H1 (cell line): Measurements from ENCODE around the gene RANBP9. TPM values are rescaled to one million over a fixed set of nuclear protein-coding genes. Genes with fewer than 3 reads are reported as not detected.

ENCODE experiments used
- CTCF ChIA-PET: fragments of 300-600 bp; sonication (Branson Sonifier 250); formaldehyde crosslinking; loops from one replicate; lab custom pipeline; 2021; ENCODE audit not compliant: partially characterized antibody; lab: Charles Lee
- POLR2A ChIA-PET: fragments of 300-600 bp; sonication (Branson Sonifier 250); formaldehyde crosslinking; loops from one replicate; lab custom pipeline; 2021; ENCODE audit warnings: inconsistent platforms; ENCODE audit not compliant: partially characterized antibody; lab: Charles Lee
- DNase-seq, 2 experiments: peaks; one replicate each; pipeline versions ENCODE4 v3.0.0 to v3.0.0-alpha.2; 2010 to 2022; ENCODE audit warnings: low spot score in 2 of 2, low read depth in 1 of 2, mixed read lengths in 1 of 2
- FAIRE-seq: peaks from 2 replicates; lab custom pipeline; 2011; peaks lifted over from hg19 to GRCh38; lab: Jason Lieb, UNC
- H2AFZ ChIP-seq: 2 replicates; pipeline ENCODE4 v1.8.1; 2012; ENCODE audit warnings: low read length, inconsistent platforms
- H2AK5ac ChIP-seq: 2 replicates; pipeline ENCODE4 v1.6.1; 2013; ENCODE audit warnings: low read depth, low read length
- H2BK120ac ChIP-seq: replicated peaks from 2 replicates; pipeline ENCODE3; 2013; ENCODE audit warnings: low read depth, low read length, inconsistent platforms
- H2BK12ac ChIP-seq: 2 replicates; pipeline ENCODE4 v1.6.1; 2013; ENCODE audit warnings: low read depth, low read length
- H2BK15ac ChIP-seq: 2 replicates; pipeline ENCODE4 v1.6.1; 2013; ENCODE audit warnings: low read length
- H2BK20ac ChIP-seq: 2 replicates; pipeline ENCODE4 v1.6.1; 2013; ENCODE audit warnings: low read length
- H2BK5ac ChIP-seq: 2 replicates; pipeline ENCODE4 v1.6.1; 2013; ENCODE audit warnings: low read depth, low read length
- H3K14ac ChIP-seq: 2 replicates; pipeline ENCODE4 v1.6.1; 2013; ENCODE audit warnings: inconsistent platforms; ENCODE audit not compliant: insufficient read length
- H3K18ac ChIP-seq: 2 replicates; pipeline ENCODE4 v1.6.1; 2013; ENCODE audit warnings: low read length; ENCODE audit errors: extremely low read depth
- H3K23ac ChIP-seq: 2 replicates; pipeline ENCODE4 v1.6.1; 2013; ENCODE audit warnings: inconsistent platforms; ENCODE audit not compliant: insufficient read length
- H3K23me2 ChIP-seq: 2 replicates; pipeline ENCODE4 v1.6.1; 2013; ENCODE audit warnings: low read depth, low read length
- H3K27ac ChIP-seq: 2 replicates; pipeline ENCODE4 v1.6.1; 2011; ENCODE audit warnings: low read depth, low read length, inconsistent platforms
- H3K27me3 ChIP-seq, 4 experiments: replicated peaks in 1 of 4; 1 replicate in 1 of 4; 2 replicates in 3 of 4; pipeline versions ENCODE4 v1.6.1 to v1.8.1; 2011 to 2013; ENCODE audit warnings: low read length in 3 of 4, mild to moderate bottlenecking in 3 of 4, inconsistent platforms in 2 of 4, mixed read lengths in 2 of 4, moderate library complexity in 1 of 4; ENCODE audit not compliant: control insufficient read depth in 3 of 4, insufficient read depth in 3 of 4; ENCODE audit errors: extremely low read depth in 1 of 4
- H3K36me3 ChIP-seq, 4 experiments: 2 replicates each; pipeline versions ENCODE4 v1.6.1 to v1.8.1; 2011 to 2013; ENCODE audit warnings: mild to moderate bottlenecking in 4 of 4, low read length in 3 of 4, moderate library complexity in 2 of 4, control low read depth in 1 of 4, inconsistent platforms in 1 of 4; ENCODE audit not compliant: insufficient read depth in 4 of 4, control insufficient read depth in 2 of 4
- H3K4ac ChIP-seq: replicated peaks from 2 replicates; pipeline ENCODE3; 2013; ENCODE audit warnings: low read length, low read depth, mixed read lengths, inconsistent platforms; ENCODE audit not compliant: insufficient read length
- H3K4me1 ChIP-seq, 4 experiments: replicated peaks in 1 of 4; 1 replicate in 1 of 4; 2 replicates in 3 of 4; pipeline versions ENCODE4 v1.6.1 to v1.8.1; 2011 to 2013; ENCODE audit warnings: low read length in 3 of 4, inconsistent platforms in 2 of 4, mixed read lengths in 1 of 4; ENCODE audit not compliant: insufficient read depth in 4 of 4, control insufficient read depth in 3 of 4
- H3K4me2 ChIP-seq, 2 experiments: 2 replicates each; pipeline versions ENCODE4 v1.6.1 to v1.8.1; 2011 to 2013; ENCODE audit warnings: low read depth in 2 of 2, low read length in 2 of 2, control low read depth in 1 of 2, inconsistent platforms in 1 of 2, mild to moderate bottlenecking in 1 of 2; ENCODE audit not compliant: insufficient read depth in 1 of 2
- H3K4me3 ChIP-seq, 4 experiments: fragments of 200-600, 300-600 bp in 1 of 4; sonication (generic), shearing (Covaris generic), sonication (Bioruptor Twin) in 1 of 4; 2 replicates each; pipeline versions ENCODE4 v1.5.1 to v1.8.1; 2011 to 2016; ENCODE audit warnings: low read length in 4 of 4, low read depth in 3 of 4, control low read depth in 2 of 4, inconsistent platforms in 2 of 4, mild to moderate bottlenecking in 2 of 4, mixed read lengths in 1 of 4, moderate library complexity in 1 of 4; ENCODE audit not compliant: insufficient read depth in 2 of 4; ENCODE audit errors: extremely low read depth in 1 of 4
- H3K56ac ChIP-seq: replicated peaks from 2 replicates; pipeline ENCODE3; 2013; ENCODE audit warnings: low read depth, mild to moderate bottlenecking, mixed read lengths, low read length, inconsistent platforms; ENCODE audit not compliant: insufficient read length
- H3K79me1 ChIP-seq: 2 replicates; pipeline ENCODE4 v1.6.1; 2013; ENCODE audit warnings: low read depth, low read length, control low read depth
- H3K79me2 ChIP-seq, 2 experiments: 2 replicates each; pipeline versions ENCODE4 v1.6.1 to v1.8.1; 2012 to 2013; ENCODE audit warnings: low read length in 2 of 2, mild to moderate bottlenecking in 2 of 2, inconsistent platforms in 1 of 2; ENCODE audit not compliant: insufficient read depth in 2 of 2, control insufficient read depth in 1 of 2
- H3K9ac ChIP-seq, 4 experiments: replicated peaks in 1 of 4; 1 replicate in 1 of 4; 2 replicates in 3 of 4; pipeline versions ENCODE4 v1.6.1 to v1.8.1; 2011 to 2013; ENCODE audit warnings: low read depth in 3 of 4, low read length in 3 of 4, control low read depth in 2 of 4, mild to moderate bottlenecking in 2 of 4, moderate library complexity in 2 of 4, inconsistent platforms in 1 of 4; ENCODE audit errors: extremely low read depth in 1 of 4
- H3K9me3 ChIP-seq, 2 experiments: 2 replicates each; pipeline versions ENCODE4 v1.6.1 to v1.8.1; 2012 to 2013; ENCODE audit warnings: mild to moderate bottlenecking in 2 of 2, moderate library complexity in 2 of 2, control low read depth in 1 of 2, inconsistent platforms in 1 of 2, low read depth in 1 of 2, low read length in 1 of 2, mixed read lengths in 1 of 2; ENCODE audit not compliant: insufficient read depth in 2 of 2
- H4K20me1 ChIP-seq, 2 experiments: replicated peaks in 1 of 2; 2 replicates each; pipeline versions ENCODE3 to v1.8.1; 2011 to 2013; ENCODE audit warnings: inconsistent platforms in 2 of 2, low read length in 2 of 2, mild to moderate bottlenecking in 1 of 2; ENCODE audit not compliant: insufficient read depth in 2 of 2, control insufficient read depth in 1 of 2
- H4K5ac ChIP-seq: 2 replicates; pipeline ENCODE4 v1.6.1; 2013; ENCODE audit warnings: low read length, low read depth, mixed read lengths, inconsistent platforms; ENCODE audit not compliant: insufficient read length
- H4K8ac ChIP-seq: 2 replicates; pipeline ENCODE4 v1.8.0; 2013; ENCODE audit warnings: mild to moderate bottlenecking, moderate library complexity, low read length, inconsistent platforms; ENCODE audit not compliant: insufficient read depth; ENCODE audit errors: extremely low read depth
- H4K91ac ChIP-seq: replicated peaks from 2 replicates; pipeline ENCODE3; 2013; ENCODE audit warnings: low read length, mixed read lengths, inconsistent platforms; ENCODE audit not compliant: insufficient read length
- CBX5 ChIP-seq: fragments of 300-800, 300-1000 bp; sonication (generic); IDR thresholded peaks from 2 replicates; pipeline ENCODE4 v1.7.1; 2016; ENCODE audit warnings: antibody characterized with exemption, low read length, low read depth
- CHD2 ChIP-seq: IDR thresholded peaks from 2 replicates; pipeline ENCODE4 v1.6.1; 2012; ENCODE audit warnings: low read length, improper control_type of control experiment
- EGR1 ChIP-seq: IDR thresholded peaks from 2 replicates; pipeline ENCODE4 v1.6.1; 2011; ENCODE audit warnings: low read depth, low read length, borderline replicate concordance
- EP300 ChIP-seq, 2 experiments: IDR thresholded peaks; 1 replicate in 1 of 2; 2 replicates in 1 of 2; pipeline ENCODE4 v1.6.1; 2011 to 2012; ENCODE audit warnings: low read depth in 2 of 2, low read length in 2 of 2, mild to moderate bottlenecking in 2 of 2, borderline replicate concordance in 1 of 2, inconsistent platforms in 1 of 2, moderate library complexity in 1 of 2
- HDAC6 ChIP-seq: IDR thresholded peaks from one replicate; pipeline ENCODE4 v1.7.1; 2012; ENCODE audit warnings: low read depth, mild to moderate bottlenecking, inconsistent platforms, low read length, moderate library complexity
- JUN ChIP-seq: IDR thresholded peaks from 2 replicates; pipeline ENCODE4 v1.6.1; 2011; ENCODE audit warnings: low read depth, mild to moderate bottlenecking, improper control_type of control experiment, low read length
- RAD21 ChIP-seq, 2 experiments: IDR thresholded peaks in 1 of 2; conservative IDR thresholded peaks in 1 of 2; 2 replicates each; pipeline ENCODE4 v1.6.1; 2011; ENCODE audit warnings: low read depth in 2 of 2, low read length in 2 of 2, improper control_type of control experiment in 1 of 2, inconsistent platforms in 1 of 2, mild to moderate bottlenecking in 1 of 2, moderate library complexity in 1 of 2
- RNF2 ChIP-seq: fragments of 200-900, 300-1000 bp; sonication (generic); IDR thresholded peaks from 2 replicates; pipeline ENCODE4 v1.7.1; 2016; ENCODE audit warnings: borderline replicate concordance, low read depth, mild to moderate bottlenecking, antibody characterized with exemption, low read length; ENCODE audit not compliant: poor library complexity, severe bottlenecking; ENCODE audit errors: missing control alignments
- SIN3A ChIP-seq, 2 experiments: IDR thresholded peaks in 1 of 2; conservative IDR thresholded peaks in 1 of 2; 2 replicates each; pipeline ENCODE4 v1.6.1; 2011 to 2012; ENCODE audit warnings: low read length in 2 of 2, improper control_type of control experiment in 1 of 2, low read depth in 1 of 2, mild to moderate bottlenecking in 1 of 2
- SRF ChIP-seq: IDR thresholded peaks from 2 replicates; pipeline ENCODE4 v1.6.1; 2011; ENCODE audit warnings: mild to moderate bottlenecking, low read depth, low read length, moderate library complexity
- ZNF274 ChIP-seq: IDR thresholded peaks from 2 replicates; pipeline ENCODE4 v1.7.0; 2012; ENCODE audit warnings: low read length, borderline replicate concordance; ENCODE audit errors: extremely low read depth
- WGBS, 2 experiments: shearing (Covaris generic) in 1 of 2; methylation state at CpG; one replicate each; pipeline versions ENCODE4 v1.1.6 to v1.1.7; 2013 to 2015; ENCODE audit warnings: low lambda C conversion rate in 2 of 2, mixed read lengths in 2 of 2, inconsistent platforms in 1 of 2, low coverage in 1 of 2, missing lambda C conversion rate in 1 of 2; ENCODE audit not compliant: insufficient replicate concordance in 2 of 2, insufficient coverage in 1 of 2, insufficient read length in 1 of 2; ENCODE audit errors: extremely low coverage in 1 of 2, missing lambda C conversion rate in 1 of 2; 5-methylcytosine and 5-hydroxymethylcytosine counted together
- polyA plus RNA-seq, 7 experiments: library from polyadenylated mRNA; depleted of rRNA in 3 of 7; stranded (reverse) in 5 of 7; unstranded in 2 of 7; fragments of >200 nt in 5 of 7; fragments of 200-250 nt in 2 of 7; gene quantifications; 1 replicate in 5 of 7; 2 replicates in 1 of 7; 4 replicates in 1 of 7; pipeline versions ENCODE4 v1.2.1 to v1.2.3, GENCODE V29; 2011 to 2013; ENCODE audit warnings: missing spikeins in 2 of 7, mixed read lengths in 2 of 7
- total RNA-seq: library from RNA; stranded (reverse); fragmentation: NEBNext Ultra II Directional; extraction: Animal tissue kit (Norgen Biotek cat#: 25700); gene quantifications from 2 replicates; pipeline ENCODE4 v1.2.1, GENCODE V29; 2021
- TF ChIP-seq, protein P1 (sequence below): IDR thresholded peaks from 2 replicates; pipeline ENCODE4 v1.6.1; 2012; ENCODE audit warnings: low read length, inconsistent platforms

Gene RANBP9
- total and polyA plus RNA-seq, 2 of the 8 experiments (the other 6 are each of a cell fraction or from before 2014, with no cell fraction given) = 13.0 to 36.7 TPM

DNA sequence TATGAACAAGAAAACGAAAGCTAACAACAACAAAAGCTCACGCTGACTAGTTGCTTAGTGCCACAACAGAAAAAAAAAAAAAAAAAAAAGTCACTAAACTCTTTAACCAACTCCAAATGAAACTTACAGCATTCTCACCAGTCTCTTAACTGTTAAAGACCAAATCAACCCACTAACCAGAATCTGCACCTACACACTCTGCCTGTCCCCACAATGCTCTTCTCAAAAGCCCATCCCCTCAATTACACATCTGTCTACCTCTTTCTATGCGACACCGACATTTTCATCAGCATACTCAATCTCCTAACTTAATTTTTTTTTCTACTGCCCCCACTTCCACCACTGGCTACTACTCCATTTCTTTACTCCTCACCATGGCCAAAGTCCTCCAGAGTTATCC lies 62.2 kb downstream of the RANBP9 start:
- Histone ChIP-seq H3K27me3 (no peaks in the 10 kb centered on the region), H4K91ac (no peak overlapping the region), H3K14ac (no peak overlapping the region), H2BK12ac (no peak overlapping the region), H4K5ac (no peak overlapping the region), H3K79me2 (no peaks in the 10 kb centered on the region), H4K8ac (no peak overlapping the region), H3K9ac (no peak overlapping the region), H3K4me1 (no peaks in the 10 kb centered on the region), H3K23ac (no peak overlapping the region), H4K20me1 (no peaks in the 10 kb centered on the region), H3K18ac (no peak overlapping the region), H2BK20ac (no peak overlapping the region), H3K27ac (no peak overlapping the region), H2BK120ac (no peak overlapping the region), H3K4me2 (no peak overlapping the region), H2BK15ac (no peak overlapping the region), H3K4ac (no peak overlapping the region), H3K79me1 (peaks cover 2% of the 10 kb centered on the region; the same call in 1 of the 2 replicates), H3K4me3 (no peak overlapping the region), H2AK5ac (no peak overlapping the region), H3K9me3 (no peaks in the 10 kb centered on the region), H3K56ac (no peak overlapping the region), H3K23me2 (no peaks in the 10 kb centered on the region), H2AFZ (no peak overlapping the region), H3K36me3 (no peaks in the 10 kb centered on the region; a peak in 2 of 8 replicates), H2BK5ac (no peak overlapping the region; the same call in 1 of the 2 replicates)
- FAIRE-seq (no peak), DNase-seq (no peak)
- TF ChIP-seq ZNF274 = no peak
- TF ChIP-seq, protein P1, sequence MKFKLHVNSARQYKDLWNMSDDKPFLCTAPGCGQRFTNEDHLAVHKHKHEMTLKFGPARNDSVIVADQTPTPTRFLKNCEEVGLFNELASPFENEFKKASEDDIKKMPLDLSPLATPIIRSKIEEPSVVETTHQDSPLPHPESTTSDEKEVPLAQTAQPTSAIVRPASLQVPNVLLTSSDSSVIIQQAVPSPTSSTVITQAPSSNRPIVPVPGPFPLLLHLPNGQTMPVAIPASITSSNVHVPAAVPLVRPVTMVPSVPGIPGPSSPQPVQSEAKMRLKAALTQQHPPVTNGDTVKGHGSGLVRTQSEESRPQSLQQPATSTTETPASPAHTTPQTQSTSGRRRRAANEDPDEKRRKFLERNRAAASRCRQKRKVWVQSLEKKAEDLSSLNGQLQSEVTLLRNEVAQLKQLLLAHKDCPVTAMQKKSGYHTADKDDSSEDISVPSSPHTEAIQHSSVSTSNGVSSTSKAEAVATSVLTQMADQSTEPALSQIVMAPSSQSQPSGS = no peak
- TF ChIP-seq RAD21 (IDR thresholded peaks at IDR 0.05 in 1 of 2, conservative IDR thresholded peaks at IDR 0.05 in 1 of 2; ENCODE audit: low read depth in 2 of 2, low read length in 2 of 2) = no peak
- TF ChIP-seq CHD2 = no peak
- no peak for TF ChIP-seq RNF2
- TF ChIP-seq SRF = no peak
- TF ChIP-seq EP300 (IDR thresholded peaks at IDR 0.05; ENCODE audit: borderline replicate concordance in 1 of 2, low read depth in 2 of 2, low read length in 2 of 2) = no peak
- no peak for TF ChIP-seq EGR1
- TF ChIP-seq JUN = no peak
- no peak for TF ChIP-seq CBX5
- no peak for TF ChIP-seq HDAC6
- TF ChIP-seq SIN3A (conservative IDR thresholded peaks at IDR 0.05 in 1 of 2, IDR thresholded peaks at IDR 0.05 in 1 of 2; ENCODE audit: low read depth in 1 of 2, low read length in 2 of 2) = no peak
- WGBS, 2 experiments = 87% methylated on average over 4 of the region's 4 CpGs; no CpG with 5 or more reads in 1 of the 2 experiments
- ChIA-PET CTCF (no interaction called here), POLR2A (no interaction called here)
